GOT3 (cell line): Measurements from ENCODE around the gene CELA2A.

Source experiments
- DNase-seq: peaks from one replicate; lab custom pipeline; 2025; ENCODE audit warnings: mixed read lengths; lab: John Stamatoyannopoulos, UW

CELA2A gene

DNA sequence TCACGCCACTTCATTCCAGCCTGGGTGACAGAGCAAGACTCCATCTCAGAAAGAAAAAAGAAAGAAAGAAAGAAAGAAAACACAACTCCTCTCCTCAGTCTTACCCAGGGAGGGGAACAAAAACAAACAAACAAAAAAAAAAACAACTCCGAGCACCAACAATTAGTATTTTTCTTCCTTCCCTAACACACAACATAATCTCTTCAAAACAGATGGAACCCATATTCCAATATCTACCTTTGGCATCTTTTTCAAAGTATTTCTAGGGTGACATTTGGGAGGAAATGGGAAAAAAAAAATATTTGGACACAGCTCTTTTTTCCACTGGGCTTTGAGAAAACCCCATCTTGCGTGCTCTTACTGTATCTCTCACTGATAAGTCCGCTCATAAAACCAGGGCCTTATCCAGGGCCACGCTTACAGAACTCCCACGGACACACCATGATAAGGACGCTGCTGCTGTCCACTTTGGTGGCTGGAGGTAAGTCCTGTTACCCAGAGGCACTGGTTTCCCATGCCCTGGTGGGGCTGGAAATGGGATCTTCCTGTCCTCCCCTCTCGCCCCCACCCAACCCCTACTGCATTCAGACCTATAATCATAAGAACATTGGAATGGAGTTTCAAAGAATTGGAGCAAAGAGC lies at the start of gene CELA2A:
Gene CELA2A (plus strand): TSS at position 420 of the 642 bp plus-strand sequence. CDS start 22 bp downstream, at position 442.
- DNase-seq: no peak

DNA sequence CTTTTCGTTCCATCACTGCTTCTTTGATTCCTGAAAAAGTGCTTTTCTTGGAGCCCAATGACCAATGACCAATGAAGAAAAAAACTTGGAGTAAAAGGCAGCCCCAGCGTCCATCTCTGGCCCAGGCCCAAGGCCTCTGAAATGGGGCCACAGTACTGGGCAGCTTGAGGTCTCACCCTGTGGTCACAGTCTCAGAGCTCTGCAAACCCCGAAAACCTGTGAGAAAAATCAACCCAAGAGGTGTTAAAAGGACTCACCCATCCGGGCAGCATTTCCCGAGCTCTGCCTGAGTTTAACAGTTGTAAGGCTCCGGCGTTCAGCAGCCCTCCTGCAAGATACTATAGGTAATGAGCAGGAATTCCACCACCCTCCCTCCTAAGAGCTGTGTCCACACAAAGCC lies 49.0 kb upstream of the CELA2A start:
- no peak for DNase-seq

DNA sequence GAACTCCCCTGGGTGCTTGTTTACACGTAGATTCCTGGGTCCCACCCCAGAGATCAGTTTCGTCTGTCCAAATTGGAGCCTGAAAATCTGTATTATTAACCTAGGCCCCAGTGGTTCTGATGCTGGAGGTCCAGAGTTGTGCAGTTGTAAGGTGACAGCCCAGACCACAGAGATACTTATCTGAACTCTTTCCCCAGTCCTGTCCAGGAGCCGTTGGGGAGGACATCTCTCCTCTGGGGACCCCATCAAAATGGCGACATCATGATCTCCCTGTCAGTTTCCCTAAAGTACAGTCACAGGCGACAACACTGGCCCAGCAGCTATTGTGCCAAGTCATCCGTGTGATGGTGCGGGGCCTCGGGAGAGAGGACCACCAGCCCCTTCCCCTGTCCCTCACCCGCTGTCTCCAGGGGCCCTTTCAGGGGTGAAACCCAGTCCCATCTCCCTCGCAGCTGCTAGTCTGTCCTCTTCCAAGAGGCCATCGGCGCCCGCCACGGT lies 47.6 kb upstream of the CELA2A start:
- no peak for DNase-seq

DNA sequence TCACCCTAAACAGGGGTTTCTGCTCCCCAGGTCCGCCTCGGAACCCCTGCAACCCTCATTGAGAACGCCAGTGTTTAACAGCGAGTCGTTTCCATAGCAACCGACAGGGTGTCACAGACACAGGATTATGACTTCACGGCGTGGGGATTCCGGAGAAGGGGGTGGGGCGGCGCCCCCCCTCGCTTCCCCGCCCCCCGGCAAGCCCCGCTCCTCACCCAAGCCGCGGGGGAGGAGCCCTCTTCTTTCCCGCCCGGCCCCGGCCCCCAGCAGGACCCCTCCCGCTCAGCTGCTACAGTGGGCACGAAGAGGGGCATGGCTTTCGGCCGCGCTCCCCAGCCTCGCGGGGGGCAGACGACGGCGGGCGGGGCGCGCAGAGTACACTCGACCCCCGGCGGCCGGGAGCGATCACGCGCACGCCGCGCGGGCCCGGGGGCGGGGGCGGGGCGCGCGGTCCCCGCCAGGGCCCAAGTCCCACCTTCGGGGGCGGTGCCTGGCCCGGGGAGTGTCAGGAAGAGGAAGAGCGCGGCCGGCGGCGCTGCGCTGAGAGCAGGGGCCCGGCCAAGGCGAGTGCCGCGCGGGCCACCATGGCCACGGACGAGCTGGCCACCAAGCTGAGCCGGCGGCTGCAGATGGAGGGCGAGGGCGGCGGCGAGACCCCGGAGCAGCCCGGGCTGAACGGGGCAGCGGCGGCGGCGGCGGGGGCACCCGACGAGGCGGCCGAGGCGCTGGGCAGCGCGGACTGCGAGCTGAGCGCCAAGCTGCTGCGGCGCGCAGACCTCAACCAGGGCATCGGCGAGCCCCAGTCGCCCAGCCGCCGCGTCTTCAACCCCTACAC lies 46.9 kb upstream of the CELA2A start, which contains the start of gene EFHD2:
Gene EFHD2 (plus strand): TSS at position 501 of the 835 bp plus-strand sequence. CDS start 84 bp downstream, at position 585.
- no peak for DNase-seq

DNA sequence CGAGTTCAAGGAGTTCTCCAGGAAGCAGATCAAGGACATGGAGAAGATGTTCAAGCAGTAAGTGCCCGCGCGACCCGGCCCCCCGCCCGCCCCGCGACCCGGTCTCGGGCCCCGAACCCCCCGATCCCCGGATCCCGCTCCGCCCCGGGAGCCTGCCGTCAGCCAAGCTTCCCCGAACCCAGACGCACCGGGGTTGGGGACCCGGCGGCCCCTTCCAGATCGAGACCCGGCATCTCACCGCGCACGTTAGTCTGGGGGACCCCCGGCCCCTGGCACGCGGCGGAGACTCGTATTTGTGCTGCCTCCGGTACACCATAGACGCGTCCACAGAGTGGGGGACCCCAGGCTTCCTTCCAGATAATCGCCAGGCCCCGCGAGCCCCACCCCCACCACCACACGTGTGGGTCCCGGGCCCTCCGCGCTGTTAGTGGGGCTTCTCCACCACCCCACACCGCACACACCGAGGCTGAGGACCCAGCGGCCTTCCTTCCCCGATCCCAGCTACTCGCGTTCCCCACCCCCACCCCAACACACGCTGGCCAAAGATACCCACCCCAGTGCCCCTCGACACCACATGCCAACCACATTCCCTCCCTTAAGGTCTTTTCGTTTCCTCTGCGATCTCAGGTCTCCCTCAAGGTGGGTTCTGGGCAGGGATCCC lies 46.2 kb upstream of the CELA2A start:
- no peak for DNase-seq

DNA sequence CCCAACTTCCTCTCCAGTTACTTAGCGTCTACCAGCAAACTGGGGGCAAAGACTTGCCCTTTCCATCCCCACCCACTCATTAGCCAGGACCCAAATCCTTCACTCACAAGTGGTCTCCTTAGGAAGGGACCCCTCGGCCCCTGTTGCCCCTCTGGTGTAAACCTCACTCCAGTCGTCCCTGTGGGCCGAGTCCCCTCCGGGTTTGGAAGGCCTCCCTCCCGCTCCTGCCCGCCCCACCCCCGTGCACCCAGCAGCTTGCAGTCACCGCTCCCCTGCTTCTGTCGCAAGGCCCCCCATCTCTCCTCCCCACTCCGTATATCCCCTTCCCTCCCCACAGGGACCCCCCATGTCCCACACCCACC lies 45.7 kb upstream of the CELA2A start:
- DNase-seq: no peak

DNA sequence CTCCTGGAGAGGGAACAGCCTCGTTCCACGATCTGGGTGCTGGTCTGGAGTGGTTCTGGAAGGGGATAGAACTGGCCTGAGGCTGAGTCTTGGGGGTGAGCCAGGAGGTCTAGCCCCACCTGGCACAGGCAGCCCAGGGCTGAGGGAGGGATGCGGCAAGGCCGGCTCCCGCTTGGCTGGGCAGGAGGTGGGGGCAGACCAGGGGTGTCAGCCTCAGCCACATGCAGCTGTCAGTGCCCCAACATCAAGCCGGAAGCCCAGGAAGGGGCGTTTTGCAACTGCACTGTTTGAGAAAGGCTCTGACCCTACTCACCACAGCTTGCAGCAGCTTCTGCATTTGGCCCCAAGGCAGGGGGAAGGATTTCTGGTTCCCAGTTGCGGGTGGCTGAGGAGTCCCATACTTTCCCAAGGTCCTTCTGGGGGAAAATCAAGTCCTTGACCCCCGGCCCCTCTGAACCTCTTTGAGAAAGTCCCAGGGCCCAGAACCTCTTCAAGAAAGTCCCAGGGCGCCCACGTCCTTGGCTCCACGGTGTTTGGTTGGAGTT lies 44.9 kb upstream of the CELA2A start:
- DNase-seq: no peak

DNA sequence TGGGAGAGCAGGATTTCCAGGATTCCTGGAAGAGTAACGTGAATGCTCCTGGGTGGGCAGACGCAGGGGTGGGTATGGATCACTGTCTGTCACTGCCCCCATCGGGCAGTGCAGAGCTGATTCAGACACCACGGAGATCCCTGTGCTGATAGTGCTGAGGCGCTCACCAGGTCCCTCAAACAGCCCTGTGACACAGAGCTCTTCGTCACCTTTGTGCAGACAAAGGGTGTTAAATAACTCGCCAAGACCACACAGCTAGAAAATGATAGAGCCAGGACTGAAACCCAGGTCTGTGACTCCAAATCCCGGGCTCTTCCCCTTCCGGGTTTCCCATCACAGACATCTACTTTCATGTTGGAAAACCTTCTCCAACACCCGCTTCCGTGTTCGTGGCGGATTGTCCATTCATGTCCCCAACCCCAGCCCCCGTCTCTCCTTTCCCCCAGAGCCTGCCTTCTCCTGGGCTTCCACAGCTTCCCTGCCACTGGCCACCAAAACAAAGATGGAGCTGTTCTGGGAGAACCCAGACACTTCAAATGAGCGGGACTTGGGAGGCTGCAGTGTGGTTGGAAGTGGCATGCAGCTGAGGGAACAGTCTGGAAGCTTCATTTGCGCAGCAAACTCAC lies 44.2 kb upstream of the CELA2A start:
- DNase-seq: no peak

DNA sequence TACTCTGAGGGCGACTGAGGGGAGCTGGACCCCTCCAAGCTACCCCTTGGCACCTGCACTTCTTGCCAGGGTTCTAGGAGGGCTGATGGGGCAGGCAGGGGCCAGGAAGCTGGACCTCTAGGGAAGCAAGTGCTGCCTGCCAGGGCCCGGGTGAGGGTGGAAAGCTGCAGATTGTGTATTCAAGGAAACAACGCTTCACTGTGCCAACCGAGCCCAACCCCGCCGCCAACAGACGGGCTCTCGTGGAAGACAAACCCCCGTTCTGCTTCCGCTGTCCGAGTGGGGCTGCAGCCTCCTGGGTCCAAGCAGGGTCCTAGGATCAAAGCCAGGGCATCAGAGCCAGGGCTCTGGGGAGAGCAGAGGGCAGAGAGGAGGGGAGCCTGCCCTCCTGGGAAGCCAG lies 43.7 kb upstream of the CELA2A start:
- no peak for DNase-seq

DNA sequence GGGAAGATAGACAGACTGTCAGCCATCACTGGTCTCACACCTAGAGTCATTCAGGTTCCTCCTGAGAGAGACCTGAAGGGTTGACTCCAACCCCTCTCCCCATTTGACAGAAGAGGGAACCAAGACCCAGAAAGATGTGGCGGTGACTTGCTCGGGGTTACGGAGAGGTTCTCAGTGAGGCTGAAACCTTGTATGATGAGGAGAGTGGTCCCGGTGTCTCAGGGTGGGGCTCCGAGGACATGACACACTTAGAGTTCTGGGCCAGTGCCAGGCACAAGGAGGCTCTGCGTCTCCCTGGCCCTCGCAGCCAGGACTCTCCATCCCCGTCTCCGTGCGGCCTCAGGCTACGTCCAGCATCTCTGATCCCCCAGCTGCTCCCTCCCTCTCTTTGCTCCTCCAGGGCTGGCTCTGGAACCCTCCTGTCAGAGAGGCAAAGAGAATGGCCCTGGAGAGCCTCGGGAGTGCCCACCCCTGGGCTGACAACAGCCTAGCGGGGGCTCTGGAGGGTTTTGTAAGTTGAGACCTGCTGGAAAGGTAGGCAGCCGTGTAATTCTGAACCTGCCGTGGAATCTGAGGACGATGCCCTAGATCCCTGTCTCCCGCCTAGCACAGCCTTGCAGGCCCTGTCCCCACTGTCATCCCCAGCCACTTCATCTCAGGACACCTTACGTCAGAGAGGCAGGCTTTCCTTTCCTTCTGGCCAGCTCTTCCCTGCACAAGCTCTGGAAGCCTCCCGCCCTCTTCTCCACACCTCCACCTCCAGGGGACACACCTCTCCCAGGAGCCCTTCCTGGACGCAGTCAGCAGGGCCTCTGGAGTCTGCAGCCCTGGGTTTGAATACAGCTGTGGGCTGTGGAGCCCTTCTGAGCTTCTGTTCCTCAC lies 42.7 kb upstream of the CELA2A start:
- no peak for DNase-seq

DNA sequence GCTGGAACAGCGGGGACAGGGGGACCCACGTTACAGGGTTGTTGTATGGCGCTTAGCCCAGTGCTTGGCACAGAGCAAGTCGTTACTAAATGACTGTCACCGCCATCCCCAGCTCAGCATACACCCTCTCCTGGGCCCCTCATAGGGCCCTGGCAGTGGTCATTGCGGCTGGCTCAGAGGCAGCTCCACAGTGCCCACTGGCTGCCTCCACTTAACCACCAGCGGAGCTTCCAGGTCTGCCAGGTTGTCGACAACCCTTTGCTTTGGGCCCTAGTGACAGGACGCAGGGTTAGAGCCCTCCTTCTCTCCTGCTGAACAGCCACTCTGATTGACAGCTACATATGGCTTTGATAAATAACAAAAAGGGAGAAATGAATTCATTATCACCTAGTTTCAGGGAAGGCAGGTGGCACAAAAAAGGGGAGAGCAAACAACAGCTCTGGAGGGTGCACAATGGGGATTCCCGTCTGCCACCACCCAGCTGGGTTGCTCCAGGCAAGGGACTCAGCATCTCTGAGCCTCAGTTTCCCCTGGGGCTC lies 42.0 kb upstream of the CELA2A start:
- DNase-seq: no peak

DNA sequence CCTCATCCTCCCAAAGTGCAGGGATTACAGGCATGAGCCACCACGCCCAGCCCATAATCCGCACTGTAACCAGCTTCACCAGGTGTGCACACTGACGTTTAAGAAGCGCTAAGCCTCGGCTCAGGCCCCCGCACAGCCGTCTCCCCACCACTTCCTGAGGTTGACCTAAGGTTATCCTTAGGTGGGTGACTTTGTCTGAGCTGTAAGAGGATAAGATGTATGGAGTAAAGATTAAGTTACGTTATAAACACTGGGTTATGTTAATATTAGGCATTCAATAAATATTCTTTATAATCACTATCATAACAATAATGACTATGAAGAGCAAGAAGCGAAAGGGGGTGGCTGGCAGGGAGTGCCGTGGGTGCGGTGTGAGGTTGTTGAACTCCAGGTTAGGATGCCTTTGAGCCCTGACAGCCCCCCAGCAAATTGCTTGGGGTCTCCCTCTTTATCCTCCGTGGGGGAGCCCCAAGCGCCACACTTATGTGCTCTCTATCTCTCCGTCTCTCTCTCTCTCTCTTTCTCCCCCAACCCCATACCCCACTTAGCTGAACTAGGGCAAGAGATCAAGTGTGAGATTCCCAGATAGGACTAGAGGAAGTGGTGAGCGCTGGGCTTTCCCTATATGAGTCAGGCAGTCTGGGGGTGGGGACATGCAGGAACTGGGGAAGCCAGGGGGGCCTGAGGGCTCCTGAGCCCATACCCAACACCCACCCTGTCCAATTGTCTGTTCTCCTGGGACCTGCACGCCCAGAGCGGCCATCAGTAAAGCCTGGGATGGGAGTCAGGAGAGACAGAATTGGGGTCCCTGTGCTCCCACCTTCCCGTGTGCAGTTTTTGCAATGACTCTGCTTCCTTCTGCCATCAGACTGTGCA lies 39.2 kb upstream of the CELA2A start:
- DNase-seq: no peak

DNA sequence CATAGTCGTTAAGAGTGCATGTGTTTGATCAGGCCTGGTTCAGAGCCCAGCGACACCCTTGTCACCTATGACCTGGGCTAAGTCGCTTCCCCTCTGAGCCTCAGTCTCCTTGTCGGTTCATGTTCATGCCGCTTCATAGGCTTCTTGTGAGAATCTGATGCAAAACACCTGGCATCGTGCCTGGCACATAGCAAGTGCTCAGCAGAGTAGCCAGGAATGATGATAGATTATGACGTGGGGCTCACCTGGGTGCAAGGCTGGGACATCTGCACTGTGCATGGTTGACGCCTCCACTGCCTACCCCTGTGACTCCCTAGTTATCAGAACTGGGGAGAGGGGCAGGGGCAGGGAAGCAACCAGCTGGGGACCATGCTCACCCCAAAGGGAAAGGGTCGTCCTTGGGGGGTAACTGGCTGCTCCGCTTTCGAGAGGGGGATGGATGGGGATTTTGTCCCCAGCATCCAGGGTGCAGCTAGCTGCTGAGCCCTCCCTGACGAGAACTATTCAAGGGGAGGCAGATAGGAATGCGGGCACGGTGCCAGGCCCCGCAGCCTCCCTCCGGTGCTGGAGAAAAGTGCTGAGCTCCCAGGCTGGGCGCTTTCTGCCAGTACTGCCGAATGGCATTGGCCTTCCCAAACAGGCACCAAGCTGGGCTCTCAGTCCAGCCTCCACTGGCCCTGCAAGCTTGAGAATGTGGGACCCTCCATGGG lies 37.6 kb upstream of the CELA2A start:
- DNase-seq: no peak

DNA sequence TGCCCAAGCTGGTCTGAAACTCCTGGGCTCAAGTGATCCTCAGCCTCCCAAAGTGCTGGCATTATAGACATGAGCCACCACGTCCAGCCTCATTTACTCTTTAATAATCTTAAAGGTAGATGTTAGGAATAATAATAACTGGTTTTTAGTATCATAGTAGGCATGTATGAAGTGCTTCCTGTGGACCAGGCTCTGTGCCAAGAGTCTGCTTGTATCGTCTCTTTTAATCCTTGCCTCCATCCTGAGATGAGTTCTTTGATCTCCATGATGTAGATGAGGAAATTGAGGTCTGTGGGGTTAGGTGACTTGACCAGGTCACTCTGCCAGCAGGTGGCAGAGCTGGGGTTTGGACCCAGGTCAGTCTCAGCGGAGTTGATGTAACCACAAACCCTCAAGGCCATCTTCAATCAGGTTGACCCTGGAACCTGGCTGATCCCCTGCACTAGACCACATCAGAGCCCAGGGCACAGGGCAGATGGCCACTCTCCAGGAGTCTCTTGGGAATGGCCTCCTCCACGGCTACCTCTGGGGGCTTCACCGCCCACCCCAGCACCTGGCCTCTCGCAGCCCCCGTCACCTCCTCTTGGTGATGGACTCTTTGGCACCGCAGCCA lies 35.6 kb upstream of the CELA2A start:
- DNase-seq: no peak

DNA sequence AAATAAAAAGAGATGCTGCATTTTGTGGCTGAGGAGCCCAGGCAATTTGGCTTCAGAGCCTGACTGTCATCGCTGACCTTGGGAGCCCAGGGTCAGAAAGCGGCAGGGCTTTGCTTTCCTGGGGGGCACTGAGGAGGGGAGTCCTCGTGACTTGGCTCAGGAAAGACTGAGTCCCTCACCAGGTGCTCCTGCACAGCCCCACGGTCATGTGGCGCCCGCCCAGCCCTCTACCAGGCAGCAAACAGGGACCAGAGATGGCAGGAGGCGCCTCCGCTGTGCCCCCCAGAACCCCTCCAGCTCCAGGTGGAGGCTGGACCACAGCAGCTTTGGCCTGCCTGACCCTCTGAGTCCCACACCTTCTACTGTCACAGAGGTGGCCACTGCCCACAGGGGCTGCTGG lies 33.7 kb upstream of the CELA2A start:
- DNase-seq: no peak

DNA sequence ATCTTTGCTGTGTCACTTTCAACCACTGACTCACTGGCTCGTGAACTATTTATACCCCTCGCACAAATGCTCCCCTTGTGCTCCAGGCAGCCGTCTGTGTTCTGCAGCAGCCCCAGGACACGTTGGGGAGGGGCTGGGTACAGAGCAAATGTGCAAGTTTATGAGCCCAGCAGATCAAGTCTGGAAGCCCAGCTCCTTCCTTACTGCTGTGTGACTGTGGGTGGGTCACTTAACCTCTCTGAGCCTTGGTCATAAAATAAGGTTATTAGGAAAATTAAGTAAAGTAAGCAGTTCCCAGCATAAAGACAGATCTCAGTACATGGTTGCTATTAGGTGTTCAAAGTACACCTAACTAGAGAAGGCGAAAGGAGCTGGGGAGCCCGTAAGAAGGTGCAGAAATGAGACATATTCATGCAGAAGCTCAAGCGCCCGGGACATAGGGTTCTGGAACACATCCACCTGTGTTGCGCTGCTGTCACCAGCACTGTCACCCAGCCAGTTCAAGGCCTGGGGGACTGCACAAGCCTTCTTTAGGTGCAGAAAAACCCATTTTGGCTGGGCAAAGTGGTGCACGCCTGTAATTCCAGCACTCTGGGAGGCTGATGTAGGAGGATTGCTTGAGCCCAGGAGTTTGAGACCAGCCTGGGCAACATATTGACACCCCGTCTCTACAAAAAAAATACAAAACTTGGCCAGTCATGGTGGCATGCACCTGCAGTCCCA lies 33.0 kb upstream of the CELA2A start:
- DNase-seq: no peak

DNA sequence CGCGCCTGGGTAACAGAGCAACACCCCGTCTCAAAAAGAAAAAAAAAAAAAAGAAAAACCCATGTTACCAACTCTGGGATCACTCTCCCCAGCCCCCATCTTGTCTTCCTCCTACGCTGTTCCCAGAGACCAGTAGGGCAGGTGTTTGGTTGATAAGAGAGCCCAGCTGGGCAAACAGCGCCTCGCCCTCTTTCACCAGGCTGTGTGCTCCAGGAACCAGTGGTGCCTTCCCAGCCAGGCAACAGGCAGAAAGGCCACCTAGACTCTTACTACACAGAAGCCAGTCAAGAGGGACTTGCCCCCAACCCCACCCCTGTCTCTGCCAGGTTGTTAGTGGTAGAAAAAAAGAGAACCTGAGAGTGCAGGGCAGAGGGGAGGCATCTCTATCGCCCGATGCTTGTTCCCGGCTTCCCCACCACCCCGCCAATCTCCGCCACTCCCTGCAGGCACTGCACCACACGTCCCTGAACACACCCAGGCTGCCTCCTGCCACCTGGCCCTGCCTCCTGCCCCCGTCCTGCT lies 32.3 kb upstream of the CELA2A start:
- DNase-seq: no peak

DNA sequence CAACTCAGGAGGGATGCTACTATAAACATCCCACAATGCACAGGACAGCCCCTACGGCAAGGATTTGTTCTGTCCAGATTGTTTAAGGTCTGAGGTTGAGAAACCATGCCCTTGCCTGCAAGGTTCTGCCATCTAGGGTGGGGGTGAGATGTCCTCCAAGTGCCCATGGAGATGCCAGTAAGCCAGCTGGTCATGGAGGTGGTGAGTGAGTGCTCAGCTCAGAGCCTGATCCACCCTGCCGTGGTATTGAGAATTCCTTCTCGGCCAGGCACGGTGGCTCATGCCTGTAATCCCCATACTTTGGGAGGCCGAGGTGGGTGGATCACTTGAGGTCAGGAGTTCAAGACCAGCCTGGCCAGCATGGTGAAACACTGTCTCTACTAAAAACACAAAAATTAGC lies 31.6 kb upstream of the CELA2A start:
- DNase-seq: no peak
